Activated CD8-positive, alpha-beta T cell treated with anti-CD3 and anti-CD28 coated beads for 36 hours (primary cell): ENCODE results near the gene RBMS3. TPM values are rescaled to one million over a fixed set of nuclear protein-coding genes. Genes with fewer than 3 reads are reported as not detected.

ENCODE experiments used
- ATAC-seq: fragments of 200-7000 bp; cut with Tn5 transposase; one replicate; pipeline ENCODE4 v1.10.0; 2021; ENCODE audit warnings: mild to moderate bottlenecking, moderate library complexity
- CTCF ChIA-PET: fragments of 350-600 bp; sonication (Branson Sonifier 250); formaldehyde crosslinking; loops from one replicate; lab custom pipeline; 2021; ENCODE audit warnings: antibody characterized with exemption; lab: Charles Lee
- POLR2A ChIA-PET: fragments of 350-600 bp; sonication (Branson Sonifier 250); formaldehyde crosslinking; loops from one replicate; lab custom pipeline; 2021; ENCODE audit warnings: antibody characterized with exemption; lab: Charles Lee
- DNase-seq: peaks from one replicate; pipeline ENCODE4 v3.0.0-alpha.2; 2020
- H3K27ac Mint-ChIP-seq: one replicate; pipeline ENCODE4 v1.8.0; 2021; ENCODE audit warnings: mild to moderate bottlenecking, mixed read lengths
- H3K27me3 Mint-ChIP-seq: one replicate; pipeline ENCODE4 v1.8.0; 2021; ENCODE audit warnings: mixed read lengths
- H3K36me3 Mint-ChIP-seq: one replicate; pipeline ENCODE4 v1.8.0; 2021; ENCODE audit warnings: low read depth, mixed read lengths
- H3K4me1 Mint-ChIP-seq: one replicate; pipeline ENCODE4 v1.8.0; 2021; ENCODE audit warnings: low read depth, mixed read lengths
- H3K4me3 Mint-ChIP-seq: one replicate; pipeline ENCODE4 v1.8.0; 2021; ENCODE audit warnings: mild to moderate bottlenecking, moderate library complexity, mixed read lengths
- H3K9me3 Mint-ChIP-seq: one replicate; pipeline ENCODE4 v1.8.0; 2021; ENCODE audit warnings: mixed read lengths
- intact Hi-C: fragments of 100-400 bp; cut with micrococcal nuclease; formaldehyde crosslinking; loops from one replicate; pipeline ENCODE4 v1.10.0; 2022
- total RNA-seq, 2 experiments: library from RNA; stranded (reverse); gene quantifications; one replicate each; pipeline ENCODE4 v1.2.3, GENCODE V29; 2021
- TF ChIP-seq, protein P1 (sequence below): fragments of 200-600 bp; IDR thresholded peaks from one replicate; pipeline ENCODE4 v1.8.0; 2022; ENCODE audit warnings: antibody characterized with exemption, mild to moderate bottlenecking

The RBMS3 gene
- total RNA-seq, 2 experiments from 2014 or later, result 2.3 to 2.8 TPM

- POLR2A ChIA-PET, result no interaction called here
- Mint-ChIP-seq H3K27me3 (peaks cover 2% of the 10 kb centered on the region), H3K9me3 (no peaks in the 10 kb centered on the region), H3K27ac (no peak overlapping the region), H3K36me3 (no peaks in the 10 kb centered on the region), H3K4me1 (no peaks in the 10 kb centered on the region), H3K4me3 (no peak overlapping the region)
- TF ChIP-seq, protein P1, sequence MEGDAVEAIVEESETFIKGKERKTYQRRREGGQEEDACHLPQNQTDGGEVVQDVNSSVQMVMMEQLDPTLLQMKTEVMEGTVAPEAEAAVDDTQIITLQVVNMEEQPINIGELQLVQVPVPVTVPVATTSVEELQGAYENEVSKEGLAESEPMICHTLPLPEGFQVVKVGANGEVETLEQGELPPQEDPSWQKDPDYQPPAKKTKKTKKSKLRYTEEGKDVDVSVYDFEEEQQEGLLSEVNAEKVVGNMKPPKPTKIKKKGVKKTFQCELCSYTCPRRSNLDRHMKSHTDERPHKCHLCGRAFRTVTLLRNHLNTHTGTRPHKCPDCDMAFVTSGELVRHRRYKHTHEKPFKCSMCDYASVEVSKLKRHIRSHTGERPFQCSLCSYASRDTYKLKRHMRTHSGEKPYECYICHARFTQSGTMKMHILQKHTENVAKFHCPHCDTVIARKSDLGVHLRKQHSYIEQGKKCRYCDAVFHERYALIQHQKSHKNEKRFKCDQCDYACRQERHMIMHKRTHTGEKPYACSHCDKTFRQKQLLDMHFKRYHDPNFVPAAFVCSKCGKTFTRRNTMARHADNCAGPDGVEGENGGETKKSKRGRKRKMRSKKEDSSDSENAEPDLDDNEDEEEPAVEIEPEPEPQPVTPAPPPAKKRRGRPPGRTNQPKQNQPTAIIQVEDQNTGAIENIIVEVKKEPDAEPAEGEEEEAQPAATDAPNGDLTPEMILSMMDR, result no peak
- CTCF ChIA-PET, result no interaction called here
- ATAC-seq, result no peak
- DNase-seq, result no peak
- intact Hi-C loops, result no loop called here
Measured at GRCh38 chr3:29643034-29643425, 362.2 kb downstream of the RBMS3 start.

DNA sequence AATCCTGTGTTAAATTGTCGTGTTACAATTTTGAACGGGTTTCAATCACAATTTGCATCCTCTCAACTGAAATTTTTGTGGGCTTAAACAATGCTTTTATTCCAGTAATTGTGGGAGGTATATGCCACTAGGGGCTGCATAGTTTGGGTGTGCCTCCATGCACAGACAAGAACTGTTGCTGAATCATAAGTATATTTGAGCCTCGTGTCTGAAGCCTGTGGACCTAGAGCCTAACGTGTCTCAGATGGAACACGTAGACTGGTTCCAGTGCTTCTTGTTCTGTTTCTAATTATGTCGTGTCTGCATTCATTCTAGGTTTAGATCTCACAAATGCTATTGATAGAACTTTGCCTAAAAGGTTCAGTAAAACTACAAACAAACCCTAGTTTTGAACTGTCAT lies 363.4 kb downstream of the RBMS3 start:
- ATAC-seq (no peak), DNase-seq (no peak)
- TF ChIP-seq, protein P1, result no peak
- peaks cover 2% of the 10 kb centered on the region for H3K27me3 Mint-ChIP-seq
- H3K4me3 Mint-ChIP-seq, result no peak overlapping the region
- no peaks in the 10 kb centered on the region for H3K9me3 Mint-ChIP-seq
- intact Hi-C loops, result no loop called here
- ChIA-PET CTCF (no interaction called here), POLR2A (no interaction called here)
- H3K4me1 Mint-ChIP-seq, result no peaks in the 10 kb centered on the region
- no peak overlapping the region for H3K27ac Mint-ChIP-seq
- H3K36me3 Mint-ChIP-seq, result no peaks in the 10 kb centered on the region

DNA sequence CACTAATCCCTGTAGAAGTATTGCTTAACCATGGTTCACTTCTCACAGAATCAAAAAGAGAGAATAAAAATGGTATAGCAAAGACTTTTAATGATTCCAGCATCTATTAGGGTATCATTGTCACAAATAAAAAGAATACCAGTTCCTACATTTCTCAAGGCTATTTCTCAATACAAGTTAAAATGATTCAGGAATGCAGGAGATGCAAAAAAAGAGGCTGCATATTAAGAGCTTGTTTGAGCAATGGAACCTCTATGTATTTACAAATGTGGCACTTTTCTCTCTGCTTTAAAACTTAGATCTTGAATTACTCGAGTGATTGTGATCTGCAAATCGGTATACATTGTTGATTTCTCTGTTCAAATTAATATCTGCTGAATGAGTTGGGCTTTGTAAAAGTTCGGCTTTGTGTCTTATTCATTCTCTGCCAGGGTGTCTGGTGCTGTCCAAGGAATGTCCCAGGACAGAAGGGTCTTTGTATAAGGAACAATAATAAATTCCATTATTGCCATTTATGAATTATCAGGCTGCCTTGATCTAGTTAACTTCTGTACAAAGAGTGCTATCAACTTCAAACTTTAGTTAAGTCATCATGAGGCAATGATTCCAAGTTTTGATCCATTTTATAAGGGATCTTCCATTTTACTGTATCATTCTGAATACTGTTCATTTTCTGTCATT lies 364.2 kb downstream of the RBMS3 start:
- ATAC-seq, result no peak
- Mint-ChIP-seq H3K36me3 (no peaks in the 10 kb centered on the region), H3K9me3 (no peaks in the 10 kb centered on the region), H3K27ac (no peak overlapping the region), H3K27me3 (peaks cover 1% of the 10 kb centered on the region), H3K4me1 (no peaks in the 10 kb centered on the region), H3K4me3 (no peak overlapping the region)
- ChIA-PET CTCF (no interaction called here), POLR2A (no interaction called here)
- DNase-seq, result no peak
- TF ChIP-seq, protein P1, result no peak
- intact Hi-C loops, result no loop called here

- H3K4me3 Mint-ChIP-seq, result no peak overlapping the region
- H3K27me3 Mint-ChIP-seq, result no peaks in the 10 kb centered on the region
- ChIA-PET POLR2A (no interaction called here), CTCF (no interaction called here)
- TF ChIP-seq, protein P1, result no peak
- H3K27ac Mint-ChIP-seq, result no peak overlapping the region
- no peaks in the 10 kb centered on the region for H3K36me3 Mint-ChIP-seq
- no peaks in the 10 kb centered on the region for H3K9me3 Mint-ChIP-seq
- DNase-seq (no peak), ATAC-seq (no peak)
- intact Hi-C loops, result no loop called here
- no peaks in the 10 kb centered on the region for H3K4me1 Mint-ChIP-seq
Measured at GRCh38 chr3:29646043-29646442, 365.2 kb downstream of the RBMS3 start.

GRCh38 chr3:29649815-29650547 lies 369.1 kb downstream of the RBMS3 start:
- Mint-ChIP-seq H3K4me3 (no peak overlapping the region), H3K27ac (no peak overlapping the region), H3K36me3 (no peaks in the 10 kb centered on the region), H3K27me3 (peaks cover 2% of the 10 kb centered on the region), H3K4me1 (no peaks in the 10 kb centered on the region), H3K9me3 (no peaks in the 10 kb centered on the region)
- TF ChIP-seq, protein P1, result no peak
- no peak for ATAC-seq
- intact Hi-C loops, result no loop called here
- ChIA-PET POLR2A (no interaction called here), CTCF (no interaction called here)
- DNase-seq, result no peak
